Fibroblast of skin of left quadriceps (primary cell): ENCODE measurements around the gene SUPT16H.
"Not testable (repeated sequence)": the region's sequence is repeated elsewhere in the genome, so short reads cannot be mapped to it uniquely, and the experiment has no call there.

ENCODE experiments used
- DNase-seq, 2 experiments: peaks; one replicate each; pipeline ENCODE4 v3.0.0-alpha.2; 2013; ENCODE audit warnings: low read depth in 2 of 2

The SUPT16H gene

GRCh38 chr14:21367582-21368144, 16.2 kb downstream of the SUPT16H start:
- no peak for DNase-seq

GRCh38 chr14:21356511-21356910, 27.3 kb downstream of the SUPT16H start:
- no peak for DNase-seq

GRCh38 chr14:21352587-21352986, 31.2 kb downstream of the SUPT16H start:
- no peak for DNase-seq

- DNase-seq, result no peak
Measured at GRCh38 chr14:21350539-21350938, 33.3 kb downstream of the SUPT16H start.

DNA sequence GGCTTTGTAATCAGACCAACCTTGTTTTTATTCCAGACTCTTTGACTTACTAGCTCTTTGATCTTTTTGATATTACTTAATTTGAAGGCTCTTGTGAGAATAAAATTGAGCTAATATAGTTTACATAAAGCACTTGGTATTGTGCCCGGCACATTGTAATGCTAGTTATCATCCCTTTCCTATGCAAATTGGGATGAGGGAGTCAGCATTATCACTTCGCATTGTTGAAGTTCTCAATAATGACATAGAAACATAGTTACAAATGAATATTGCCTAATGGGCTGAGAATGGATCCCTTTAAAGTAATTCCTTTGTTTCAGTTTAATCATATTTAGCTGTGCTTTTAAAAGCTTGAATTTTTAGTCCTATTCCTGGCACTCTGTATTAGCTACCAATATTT, 36.6 kb downstream of the SUPT16H start:
- no peak for DNase-seq

- DNase-seq, result peak in 1 of 2 experiments; percentile 3
Measured at GRCh38 chr14:21346532-21347135, 37.2 kb downstream of the SUPT16H start.

GRCh38 chr14:21343035-21343794, 40.6 kb downstream of the SUPT16H start:
- no peak for DNase-seq

- DNase-seq, result no peak
Measured at GRCh38 chr14:21334202-21334906, 49.5 kb downstream of the SUPT16H start.

GRCh38 chr14:21332950-21333349, 50.9 kb downstream of the SUPT16H start:
- DNase-seq, result no peak

- no peak for DNase-seq
Measured at GRCh38 chr14:21326972-21327371, 56.8 kb downstream of the SUPT16H start.

DNA sequence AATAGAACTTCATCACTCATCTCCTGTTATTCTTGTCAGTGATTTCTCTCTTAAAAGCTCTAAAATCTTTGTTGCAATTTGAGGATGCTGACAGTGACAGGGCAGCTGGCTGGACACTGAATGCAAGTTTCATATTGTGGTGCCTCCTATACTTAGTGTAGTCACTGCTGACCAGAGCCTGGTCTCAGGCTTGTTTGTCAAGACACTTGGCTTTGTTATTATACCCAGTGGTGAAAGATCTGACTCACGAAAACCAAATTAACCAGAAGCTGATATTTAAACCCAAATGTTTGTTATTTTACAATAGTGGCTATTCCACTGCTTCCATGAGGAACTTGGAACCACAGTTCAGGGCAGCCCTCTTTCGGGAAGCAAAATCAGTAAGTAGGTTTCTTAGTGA, 61.1 kb downstream of the SUPT16H start:
- DNase-seq, result no peak

- DNase-seq, result no peak
Measured at GRCh38 chr14:21320913-21321312, 62.9 kb downstream of the SUPT16H start.

DNA sequence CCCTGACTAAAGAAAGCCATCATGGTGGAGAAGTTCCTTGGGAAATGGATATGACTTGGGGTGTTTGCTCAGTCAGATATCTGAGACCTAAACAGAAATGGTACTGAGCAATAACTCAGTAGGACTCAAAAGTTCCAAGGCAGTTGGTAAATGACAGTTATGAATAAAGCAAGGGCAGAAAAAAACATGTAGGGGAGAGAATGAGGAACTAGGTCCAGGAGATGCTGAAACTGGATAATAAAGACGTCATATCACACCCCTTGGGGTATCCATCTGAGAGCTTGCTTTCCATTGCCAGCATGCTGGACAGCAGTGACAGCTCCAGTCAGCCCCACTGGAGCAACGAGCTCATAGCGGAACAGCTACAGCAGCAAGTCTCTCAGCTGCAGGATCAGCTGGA, 66.4 kb downstream of the SUPT16H start:
- DNase-seq, result no peak

- DNase-seq, result no peak
Measured at GRCh38 chr14:21313512-21313911, 70.3 kb downstream of the SUPT16H start.

DNA sequence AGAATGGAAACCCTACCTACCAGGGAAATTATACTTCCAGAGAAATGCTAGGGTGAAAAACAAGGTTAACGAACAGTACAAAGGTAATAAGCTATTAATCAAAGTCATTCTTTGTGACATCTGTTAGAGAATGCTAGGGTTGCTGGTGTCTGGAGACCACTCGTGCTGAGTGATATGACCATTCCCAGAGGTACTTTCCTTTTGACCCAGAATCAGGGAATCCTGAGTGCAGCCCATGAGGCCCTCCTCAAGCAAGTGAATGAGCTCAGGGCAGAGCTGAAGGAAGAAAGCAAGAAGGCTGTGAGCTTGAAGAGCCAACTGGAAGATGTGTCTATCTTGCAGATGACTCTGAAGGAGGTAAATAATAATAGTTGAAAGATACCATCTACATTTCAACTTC, 72.2 kb downstream of the SUPT16H start:
- DNase-seq, result no peak

DNA sequence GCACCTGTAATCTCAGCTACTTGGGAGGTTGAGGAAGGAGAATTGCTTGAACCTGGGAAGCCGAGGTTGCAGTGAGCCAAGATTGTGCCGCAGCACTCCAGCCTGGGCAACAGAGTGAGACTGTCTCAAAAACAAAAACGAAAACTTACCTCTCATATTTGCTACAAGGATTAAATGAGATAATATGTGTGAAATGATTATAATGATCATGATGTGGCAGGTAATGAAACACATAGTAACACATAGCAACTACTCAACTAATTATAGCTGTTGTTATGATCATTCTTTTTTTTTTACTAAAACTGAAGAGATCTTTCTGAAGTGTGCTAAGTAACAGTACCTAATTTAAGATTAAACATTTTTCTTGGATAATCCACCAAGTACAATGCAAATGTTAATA, 73.9 kb downstream of the SUPT16H start:
- DNase-seq, result no peak

DNA sequence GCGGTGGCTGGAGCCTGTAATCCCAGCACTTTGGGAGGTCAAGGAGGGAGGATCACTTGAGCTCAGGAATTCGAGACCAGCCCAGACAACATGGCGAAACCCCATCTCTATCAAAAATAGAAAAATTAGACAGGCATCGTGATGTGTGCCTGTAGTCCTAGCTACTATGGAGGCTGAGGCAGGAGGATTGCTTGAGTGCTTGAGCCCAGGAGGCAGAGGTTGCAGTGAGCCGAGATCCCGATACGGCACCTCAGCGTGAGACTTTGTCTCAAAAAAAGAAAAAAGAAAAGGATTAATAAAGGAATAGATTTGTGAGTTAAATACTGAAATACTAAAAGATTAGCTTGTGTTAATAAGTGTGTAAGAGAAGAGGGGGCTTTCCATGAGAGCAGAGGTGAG, 74.6 kb downstream of the SUPT16H start:
- DNase-seq, result no peak

GRCh38 chr14:21308479-21309237, 75.2 kb downstream of the SUPT16H start:
- DNase-seq, result peak; percentile 3 to 4

DNA sequence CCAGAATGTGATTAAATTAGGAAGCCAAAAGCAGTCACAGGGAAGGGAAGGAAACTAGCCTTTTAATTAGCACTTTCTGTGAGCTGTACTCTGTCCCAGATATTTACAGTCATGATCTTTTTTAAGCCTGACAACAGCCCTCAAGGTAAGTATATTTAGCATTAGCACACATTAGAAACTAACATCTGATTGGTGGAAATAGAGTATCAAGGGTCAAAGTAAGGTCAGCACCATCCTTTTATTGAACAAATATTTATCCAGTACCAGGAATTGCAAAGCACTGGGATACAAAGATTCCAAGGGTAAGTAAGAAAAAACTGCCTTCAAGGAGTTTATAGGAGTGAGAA, 75.7 kb downstream of the SUPT16H start:
- no peak for DNase-seq

DNA sequence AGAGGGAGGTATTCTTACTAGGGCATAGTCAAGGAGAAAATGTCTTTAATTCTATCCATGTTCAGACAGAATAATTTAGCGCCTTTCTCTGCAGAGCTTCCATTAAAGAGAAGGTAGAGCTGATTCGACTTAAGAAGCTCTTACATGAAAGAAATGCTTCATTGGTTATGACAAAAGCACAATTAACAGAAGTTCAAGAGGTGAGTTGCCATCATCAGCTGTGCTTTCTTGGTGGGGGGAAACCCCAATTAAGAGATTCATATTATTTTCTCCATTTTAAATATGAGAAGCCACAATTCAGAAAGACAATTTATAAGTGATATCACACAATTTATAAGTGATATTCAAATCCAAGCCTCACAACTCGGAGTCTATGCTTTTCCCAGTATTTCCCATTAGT, 76.2 kb downstream of the SUPT16H start:
- no peak for DNase-seq

DNA sequence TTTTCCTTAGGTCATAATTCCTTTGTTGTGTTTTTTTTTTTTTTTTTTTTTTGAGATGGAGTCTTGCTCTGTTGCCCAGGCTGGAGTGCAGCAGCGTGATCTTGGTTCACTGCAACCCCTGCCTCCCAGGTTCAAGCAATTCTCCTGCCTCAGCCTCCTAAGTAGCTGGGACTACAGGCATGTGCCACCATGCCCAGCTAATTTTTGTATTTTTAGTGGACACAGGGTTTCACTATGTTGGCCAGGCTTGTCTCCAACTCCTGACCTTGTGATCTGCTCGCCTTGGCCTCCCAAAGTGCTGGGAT, 81.0 kb downstream of the SUPT16H start:
- DNase-seq, result not testable (repeated sequence)
